Gastrocnemius medialis (tissue), 4 donors: ENCODE measurements around the gene RMC1. TPM values are rescaled to one million over a fixed set of nuclear protein-coding genes. Genes with fewer than 3 reads are reported as not detected.

ENCODE experiments used
- ATAC-seq, 2 donors: fragments of 150-250 bp; one replicate each; pipeline ENCODE4 v1.9.1; 2016
- DNase-seq, 2 donors: peaks; one replicate each; pipeline ENCODE4 v3.0.0-alpha.2; 2019
- H3K27ac ChIP-seq, 4 donors: fragments of 200-600 bp; sonication (generic); 1 replicate in 1 of 4; 2 replicates in 3 of 4; pipeline ENCODE4 v1.5.1; 2016 to 2018; ENCODE audit warnings: mild to moderate bottlenecking in 2 of 4, moderate library complexity in 1 of 4
- H3K27me3 ChIP-seq, 3 donors: fragments of 200-600 bp; sonication (generic) in 2 of 3; 1 replicate in 1 of 3; 2 replicates in 2 of 3; pipeline versions ENCODE4 v1.5.1 to v1.6.0; 2016 to 2019; ENCODE audit warnings: mild to moderate bottlenecking in 1 of 3, moderate library complexity in 1 of 3
- H3K36me3 ChIP-seq, 2 donors: fragments of 200-600 bp; sonication (generic) in 1 of 2; one replicate each; pipeline ENCODE4 v1.5.1; 2017 to 2018
- H3K4me1 ChIP-seq, 2 donors: fragments of 200-600 bp; sonication (generic) in 1 of 2; one replicate each; pipeline ENCODE4 v1.5.1; 2016 to 2017; ENCODE audit warnings: mild to moderate bottlenecking in 2 of 2
- H3K4me3 ChIP-seq, 4 donors: fragments of 200-600 bp; sonication (generic) in 3 of 4; 1 replicate in 1 of 4; 2 replicates in 3 of 4; pipeline ENCODE4 v1.5.1; 2016 to 2019; ENCODE audit warnings: mild to moderate bottlenecking in 2 of 4
- H3K9me3 ChIP-seq, 3 donors: fragments of 200-600 bp; sonication (generic) in 2 of 3; 1 replicate in 1 of 3; 2 replicates in 2 of 3; pipeline ENCODE4 v1.5.1; 2016 to 2019
- POLR2A ChIP-seq, 2 donors: fragments of 450-650 bp; IDR thresholded peaks; one replicate each; pipeline ENCODE4 v1.6.1; 2017; ENCODE audit warnings: antibody characterized with exemption in 2 of 2, mild to moderate bottlenecking in 2 of 2, moderate library complexity in 2 of 2
- in situ Hi-C, 4 donors: fragments of 200-750 bp; cut with MboI; loops; one replicate each; pipeline versions ENCODE4 v1.15.0 to v1.8.0; 2017; ENCODE audit warnings: low sequenced_read_pairs in 4 of 4
- intact Hi-C: fragments of 100-400 bp; cut with DNase I; formaldehyde crosslinking; loops from one replicate; pipeline ENCODE4 v1.15.1; 2023; ENCODE audit warnings: low total_unique reads
- total RNA-seq, 4 donors: library from RNA; depleted of rRNA; stranded (reverse); fragments of >200 nt; gene quantifications; one replicate each; pipeline versions ENCODE4 v1.1.0 to v1.2.3, GENCODE V29; 2016
- TF ChIP-seq, protein P1 (sequence below), 5 experiments: fragments of 450-650 bp in 3 of 5; fragments of 200-600 bp in 2 of 5; sonication (generic) in 2 of 5; IDR thresholded peaks in 4 of 5; conservative IDR thresholded peaks in 1 of 5; 1 replicate in 4 of 5; 2 replicates in 1 of 5; pipeline ENCODE4 v1.5.1; 2016 to 2019; ENCODE audit warnings: antibody characterized with exemption in 5 of 5, mild to moderate bottlenecking in 3 of 5, moderate library complexity in 3 of 5

RMC1 gene
- total RNA-seq, 4 donors from 2014 or later: 20.1 to 27.3 (median 25.2) TPM

DNA sequence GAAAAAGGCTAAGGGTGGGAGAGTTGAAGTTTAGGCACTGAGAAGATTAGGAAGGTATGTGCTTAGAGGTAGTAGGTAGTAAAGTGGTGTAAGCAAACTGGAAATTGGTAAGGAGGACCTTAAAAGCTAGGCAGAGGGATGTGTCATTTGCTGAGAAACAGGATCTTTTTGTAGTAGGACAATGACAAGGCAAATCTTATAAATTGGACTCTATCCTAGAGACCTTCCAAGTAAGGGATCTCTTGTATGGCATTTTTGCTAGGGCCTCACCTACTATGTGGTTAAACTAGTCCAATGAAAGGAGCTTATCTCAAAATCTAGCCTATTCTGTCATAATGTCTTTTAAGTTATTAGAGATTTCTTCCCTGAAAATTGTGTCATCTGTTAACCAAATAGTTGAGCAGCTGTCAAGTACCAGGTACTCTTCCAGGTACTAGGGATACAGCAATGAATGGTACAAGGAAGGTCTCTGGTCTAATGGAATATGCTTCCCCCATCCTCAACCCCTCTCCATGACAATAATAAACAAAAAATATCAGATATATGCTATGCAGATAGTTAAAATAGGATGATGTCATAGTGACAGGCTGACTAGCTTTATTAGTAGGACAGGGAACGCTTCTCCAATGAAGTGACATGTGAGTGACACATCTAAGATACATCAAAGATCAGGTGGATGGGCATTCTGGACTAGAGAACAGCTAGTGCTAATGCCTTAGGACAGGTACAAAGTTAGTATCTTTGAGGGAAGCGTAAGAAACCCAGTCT lies 32.5 kb upstream of the RMC1 start:
- intact Hi-C loops: no loop called here
- TF ChIP-seq POLR2A (IDR thresholded peaks at IDR 0.05): no peak
- TF ChIP-seq, protein P1, sequence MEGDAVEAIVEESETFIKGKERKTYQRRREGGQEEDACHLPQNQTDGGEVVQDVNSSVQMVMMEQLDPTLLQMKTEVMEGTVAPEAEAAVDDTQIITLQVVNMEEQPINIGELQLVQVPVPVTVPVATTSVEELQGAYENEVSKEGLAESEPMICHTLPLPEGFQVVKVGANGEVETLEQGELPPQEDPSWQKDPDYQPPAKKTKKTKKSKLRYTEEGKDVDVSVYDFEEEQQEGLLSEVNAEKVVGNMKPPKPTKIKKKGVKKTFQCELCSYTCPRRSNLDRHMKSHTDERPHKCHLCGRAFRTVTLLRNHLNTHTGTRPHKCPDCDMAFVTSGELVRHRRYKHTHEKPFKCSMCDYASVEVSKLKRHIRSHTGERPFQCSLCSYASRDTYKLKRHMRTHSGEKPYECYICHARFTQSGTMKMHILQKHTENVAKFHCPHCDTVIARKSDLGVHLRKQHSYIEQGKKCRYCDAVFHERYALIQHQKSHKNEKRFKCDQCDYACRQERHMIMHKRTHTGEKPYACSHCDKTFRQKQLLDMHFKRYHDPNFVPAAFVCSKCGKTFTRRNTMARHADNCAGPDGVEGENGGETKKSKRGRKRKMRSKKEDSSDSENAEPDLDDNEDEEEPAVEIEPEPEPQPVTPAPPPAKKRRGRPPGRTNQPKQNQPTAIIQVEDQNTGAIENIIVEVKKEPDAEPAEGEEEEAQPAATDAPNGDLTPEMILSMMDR (IDR thresholded peaks at IDR 0.05 in 4 of 5, conservative IDR thresholded peaks at IDR 0.05 in 1 of 5): no peak
- Histone ChIP-seq H3K4me1 (no peaks in the 10 kb centered on the region), H3K27me3 (no peaks in the 10 kb centered on the region), H3K9me3 (no peaks in the 10 kb centered on the region), H3K4me3 (no peak overlapping the region), H3K36me3 (peaks cover 6 to 90% of the 10 kb centered on the region in 2 donors), H3K27ac (no peak overlapping the region)
- ATAC-seq (no peak), DNase-seq (no peak)
- in situ Hi-C loops: no loop called here

DNA sequence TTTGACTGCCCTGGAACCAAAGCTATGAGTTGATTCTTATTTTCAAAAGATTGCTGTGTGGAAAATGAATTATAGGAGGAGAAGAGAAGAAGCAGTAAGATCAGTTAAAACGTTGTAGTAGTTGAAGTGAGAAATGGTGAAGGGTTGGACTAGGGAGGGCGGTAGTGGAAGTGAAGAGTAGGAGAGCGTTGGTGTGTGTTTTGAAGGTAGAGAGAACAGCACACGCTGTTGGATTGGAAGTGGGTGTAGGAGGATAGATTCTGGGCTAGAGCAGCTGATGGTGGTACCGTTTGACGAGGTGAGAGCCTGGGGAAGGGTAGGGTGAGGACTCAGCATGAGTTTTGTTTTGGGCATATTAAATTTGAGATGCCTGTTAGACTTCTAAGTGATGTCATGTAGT lies 31.8 kb upstream of the RMC1 start:
- peaks cover 6 to 90% of the 10 kb centered on the region in 2 donors for H3K36me3 ChIP-seq
- no peak overlapping the region for H3K4me3 ChIP-seq
- TF ChIP-seq, protein P1 (IDR thresholded peaks at IDR 0.05 in 4 of 5, conservative IDR thresholded peaks at IDR 0.05 in 1 of 5): no peak
- TF ChIP-seq POLR2A (IDR thresholded peaks at IDR 0.05): no peak
- no peak overlapping the region for H3K27ac ChIP-seq
- no peaks in the 10 kb centered on the region for H3K4me1 ChIP-seq
- intact Hi-C loops: no loop called here
- DNase-seq (no peak), ATAC-seq (no peak)
- in situ Hi-C loops: no loop called here
- H3K27me3 ChIP-seq: no peaks in the 10 kb centered on the region
- H3K9me3 ChIP-seq: no peaks in the 10 kb centered on the region

DNA sequence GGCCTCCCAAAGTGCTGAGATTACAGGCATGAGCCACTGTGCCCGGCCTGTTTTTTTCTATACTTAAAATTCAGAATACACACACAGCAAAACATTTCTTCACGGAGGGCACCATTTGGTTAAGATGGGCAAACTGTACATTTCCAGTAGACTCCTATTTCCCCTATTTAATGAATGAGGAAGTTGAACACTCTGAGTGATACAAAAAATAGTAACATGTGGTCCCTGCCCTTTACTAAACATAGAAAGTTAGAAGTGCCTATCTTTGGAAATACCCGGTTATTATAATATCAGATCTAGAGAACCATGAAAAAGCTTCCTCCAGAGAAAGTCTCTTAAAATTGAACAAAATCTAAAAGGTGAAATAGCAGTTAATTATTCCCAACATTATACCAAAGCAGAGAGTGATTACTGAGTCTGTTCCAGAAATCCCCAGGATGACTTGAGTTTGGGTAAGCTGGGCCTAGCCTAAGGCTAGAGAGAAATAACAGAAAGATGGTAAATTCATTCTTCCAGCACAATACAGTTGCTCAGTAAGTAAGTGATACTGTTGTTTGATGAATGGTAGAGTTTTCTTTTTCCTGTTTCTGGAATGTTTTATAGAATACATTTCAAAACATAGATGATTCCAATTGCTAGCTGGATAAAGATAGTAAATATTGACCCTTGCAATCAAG lies 23.3 kb upstream of the RMC1 start:
- in situ Hi-C loops: no loop called here
- Histone ChIP-seq H3K36me3 (peaks cover 2 to 83% of the 10 kb centered on the region in 2 donors), H3K27me3 (no peaks in the 10 kb centered on the region), H3K4me3 (no peak overlapping the region), H3K4me1 (no peaks in the 10 kb centered on the region), H3K27ac (no peak overlapping the region), H3K9me3 (no peaks in the 10 kb centered on the region)
- intact Hi-C loops: no loop called here
- no peak for TF ChIP-seq POLR2A (IDR thresholded peaks at IDR 0.05)
- TF ChIP-seq, protein P1 (IDR thresholded peaks at IDR 0.05 in 4 of 5, conservative IDR thresholded peaks at IDR 0.05 in 1 of 5): no peak
- DNase-seq (no peak), ATAC-seq (no peak)

- intact Hi-C loops: no loop called here
- in situ Hi-C loops: no loop called here
- H3K27ac ChIP-seq: no peak overlapping the region
Observed at GRCh38 chr18:23484561-23485182, 18.6 kb upstream of the RMC1 start.

More at GRCh38 chr18:23484561-23485182, 18.6 kb upstream of the RMC1 start:
- Histone ChIP-seq H3K36me3 (peaks cover 2 to 37% of the 10 kb centered on the region in 2 donors), H3K4me3 (no peak overlapping the region), H3K9me3 (no peaks in the 10 kb centered on the region), H3K27me3 (no peaks in the 10 kb centered on the region), H3K4me1 (no peaks in the 10 kb centered on the region)
- DNase-seq: no peak
- TF ChIP-seq, protein P1 (IDR thresholded peaks at IDR 0.05 in 4 of 5, conservative IDR thresholded peaks at IDR 0.05 in 1 of 5): no peak
- TF ChIP-seq POLR2A (IDR thresholded peaks at IDR 0.05): no peak
- no peak for ATAC-seq
